GM12892 (cell line): ENCODE measurements around the gene NFAT5.
"Not testable (repeated sequence)": the region's sequence is repeated elsewhere in the genome, so short reads cannot be mapped to it uniquely, and the experiment has no call there.

Experiments
- POLR2A ChIP-seq: IDR thresholded peaks from 2 replicates; pipeline ENCODE4 v1.6.1; 2011; ENCODE audit warnings: low read depth, low read length, control low read depth
- POLR2AphosphoS5 ChIP-seq: IDR thresholded peaks from 2 replicates; pipeline ENCODE4 v1.6.1; 2011; ENCODE audit warnings: low read depth, low read length, control low read depth
- TAF1 ChIP-seq: IDR thresholded peaks from 2 replicates; pipeline ENCODE4 v1.6.1; 2011; ENCODE audit warnings: low read depth, mild to moderate bottlenecking, control low read depth, low read length, borderline replicate concordance

GRCh38 chr16:69731280-69731679 lies 165.5 kb downstream of the NFAT5 start:
- TF ChIP-seq POLR2A, POLR2AphosphoS5, TAF1: not testable (repeated sequence)
